Measurements from ENCODE around the gene RELL2.

RELL2 gene

DNA sequence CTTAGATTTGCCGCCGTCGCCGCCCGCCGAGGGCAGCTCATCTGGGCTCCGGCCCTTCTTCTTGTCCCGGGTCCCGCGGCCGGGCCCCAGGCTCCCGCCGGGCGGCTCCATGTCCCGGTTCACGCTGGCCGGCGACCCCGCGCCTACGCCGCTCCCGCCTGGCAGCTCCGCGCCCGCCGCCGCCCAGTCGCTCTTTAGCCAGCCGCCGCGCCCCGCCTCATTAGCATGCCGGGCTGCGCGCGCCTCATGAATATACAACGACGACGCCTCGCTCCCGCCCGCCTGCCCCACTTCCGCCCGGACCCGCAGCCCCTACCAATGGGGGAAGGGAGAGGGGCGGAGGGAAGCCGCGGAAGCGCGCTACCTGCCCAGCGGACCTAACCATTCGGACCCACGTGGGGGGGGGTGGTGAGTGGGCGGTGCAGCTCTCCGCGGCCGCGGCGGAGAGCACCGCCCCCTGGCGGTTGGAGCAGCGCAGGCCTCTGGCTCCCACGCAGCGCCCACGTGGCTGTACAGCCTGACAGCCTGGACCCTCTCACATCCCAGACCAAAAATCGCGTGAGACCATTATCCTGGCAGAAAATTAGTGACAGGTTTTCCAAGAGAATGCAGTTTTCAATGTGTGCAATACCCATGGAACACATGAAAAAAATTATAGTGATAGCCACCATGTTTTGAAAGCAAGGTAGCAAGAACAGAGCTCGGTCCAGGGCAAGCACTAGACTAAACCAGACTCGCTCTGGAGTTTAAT, 17.8 kb upstream of the RELL2 start, which contains the start of gene DIAPH1:
Gene DIAPH1, minus strand, starts transcription at position 197 of the 751 bp plus-strand sequence. Its CDS starts 86 bp downstream, at position 111.
- DNase-seq = peak; percentile 93 to 95

DNA sequence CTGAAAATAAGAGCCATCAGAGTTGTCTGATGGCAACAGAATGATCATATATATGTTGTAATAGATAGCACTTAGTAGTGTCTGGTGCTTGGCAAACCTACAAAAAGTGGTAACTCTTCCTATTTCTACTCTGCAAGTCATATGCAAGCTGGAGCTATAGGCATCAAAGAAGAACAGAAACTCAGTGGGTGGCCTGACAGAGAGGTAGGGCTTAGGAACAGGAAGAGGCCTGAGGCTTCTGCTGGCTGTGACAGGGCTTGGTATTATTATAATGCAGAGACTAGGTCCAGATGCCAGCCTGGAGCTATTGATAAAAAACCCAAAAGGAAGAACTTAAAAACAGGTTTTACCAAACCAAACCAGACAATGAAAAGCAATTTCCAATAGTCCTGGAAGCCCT, 13.6 kb upstream of the RELL2 start:
- no peak for DNase-seq

DNA sequence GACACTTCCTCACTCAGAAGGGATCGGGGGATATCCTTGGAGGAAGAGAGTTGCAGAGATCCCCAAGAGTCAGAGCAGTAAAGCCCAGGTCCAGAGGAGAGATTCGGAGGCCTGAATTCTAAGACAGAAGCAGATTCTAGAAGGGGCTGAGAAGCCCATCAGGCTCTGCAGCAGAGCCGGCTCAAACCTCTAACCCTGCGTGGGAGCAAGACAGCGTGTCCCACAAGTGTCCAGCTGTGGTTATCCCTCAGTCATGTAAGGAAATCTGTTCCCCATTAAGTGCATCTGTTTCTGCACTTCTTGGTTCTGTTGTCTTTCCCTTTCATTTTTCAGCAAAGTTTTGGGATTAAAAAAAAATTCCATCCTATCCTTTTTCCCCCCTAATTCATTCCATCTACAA, 13.2 kb upstream of the RELL2 start:
- DNase-seq = no peak

DNA sequence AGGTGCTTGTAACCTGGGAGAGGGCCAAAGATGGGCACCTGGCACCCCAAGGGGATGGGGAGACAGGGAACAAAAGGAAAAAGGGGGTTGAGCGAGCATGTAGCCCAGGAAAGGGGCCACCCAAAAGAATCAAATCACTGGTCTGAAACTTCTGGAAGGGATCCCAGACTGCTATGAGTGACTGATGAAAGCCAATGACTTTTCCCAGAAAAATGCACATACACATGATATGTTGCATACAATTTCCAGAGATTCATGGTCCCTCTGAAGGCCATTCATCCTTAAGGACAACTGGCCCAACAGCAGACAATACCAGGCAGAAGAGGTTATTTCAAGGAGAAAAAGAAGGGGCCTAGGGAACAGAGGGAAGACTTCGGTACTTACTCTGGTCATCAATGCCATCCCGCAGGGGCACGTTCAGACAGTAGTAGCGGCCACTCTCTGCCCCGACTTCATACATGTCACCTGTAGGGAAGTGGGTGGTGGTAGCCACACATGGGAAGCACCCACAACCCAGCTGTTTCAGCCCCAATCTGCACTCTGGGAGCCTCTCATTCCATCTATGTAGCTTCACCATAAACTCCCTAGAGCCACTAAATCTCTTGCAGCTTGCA, 8.5 kb upstream of the RELL2 start:
- no peak for DNase-seq

DNA sequence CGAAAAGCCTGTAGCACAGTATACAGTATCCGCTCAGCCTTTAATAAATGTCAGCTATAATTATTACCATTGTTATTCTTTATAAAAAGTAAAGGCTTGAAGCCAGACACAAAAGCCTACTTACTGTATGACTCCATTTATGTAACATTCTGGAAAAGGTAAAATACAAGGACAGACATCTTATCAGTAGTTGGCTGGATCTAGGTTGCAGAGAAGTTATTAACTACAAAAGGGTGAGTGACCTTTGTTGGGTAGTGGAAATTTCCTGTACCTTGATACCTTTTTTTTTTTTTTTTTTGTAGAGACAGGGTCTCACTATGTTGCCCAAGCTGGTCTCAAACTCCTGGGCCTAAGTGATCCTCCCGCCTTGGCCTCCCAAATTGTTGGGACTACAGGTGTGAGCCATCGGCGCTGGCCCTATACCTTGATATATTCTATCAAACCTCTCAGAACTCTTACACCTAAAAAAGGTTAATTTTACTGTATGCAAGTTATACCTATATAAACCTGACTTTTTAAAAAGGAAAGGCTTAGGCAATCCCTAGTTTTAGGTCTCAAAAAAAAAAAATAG, 6.1 kb upstream of the RELL2 start:
- no peak for DNase-seq

DNA sequence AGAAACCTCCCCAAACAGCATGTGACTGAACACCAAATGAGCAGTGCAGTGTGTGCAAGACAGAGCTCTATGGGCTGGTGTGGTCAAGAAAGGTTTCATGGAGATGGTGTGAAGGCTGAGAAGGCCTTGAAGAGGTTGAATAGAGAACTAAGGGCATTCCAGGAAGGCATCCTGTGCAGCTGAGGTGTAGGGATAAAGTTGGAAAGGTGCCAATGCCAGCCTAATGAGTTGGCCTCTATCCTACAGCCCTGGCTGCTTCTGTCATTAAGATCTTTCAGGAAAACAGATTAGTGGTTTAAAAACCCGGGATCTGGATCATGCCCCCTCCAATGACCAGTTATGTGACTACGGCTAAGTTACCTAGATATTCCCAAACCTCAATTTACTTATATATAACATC, 4.1 kb upstream of the RELL2 start:
- no peak for DNase-seq

DNA sequence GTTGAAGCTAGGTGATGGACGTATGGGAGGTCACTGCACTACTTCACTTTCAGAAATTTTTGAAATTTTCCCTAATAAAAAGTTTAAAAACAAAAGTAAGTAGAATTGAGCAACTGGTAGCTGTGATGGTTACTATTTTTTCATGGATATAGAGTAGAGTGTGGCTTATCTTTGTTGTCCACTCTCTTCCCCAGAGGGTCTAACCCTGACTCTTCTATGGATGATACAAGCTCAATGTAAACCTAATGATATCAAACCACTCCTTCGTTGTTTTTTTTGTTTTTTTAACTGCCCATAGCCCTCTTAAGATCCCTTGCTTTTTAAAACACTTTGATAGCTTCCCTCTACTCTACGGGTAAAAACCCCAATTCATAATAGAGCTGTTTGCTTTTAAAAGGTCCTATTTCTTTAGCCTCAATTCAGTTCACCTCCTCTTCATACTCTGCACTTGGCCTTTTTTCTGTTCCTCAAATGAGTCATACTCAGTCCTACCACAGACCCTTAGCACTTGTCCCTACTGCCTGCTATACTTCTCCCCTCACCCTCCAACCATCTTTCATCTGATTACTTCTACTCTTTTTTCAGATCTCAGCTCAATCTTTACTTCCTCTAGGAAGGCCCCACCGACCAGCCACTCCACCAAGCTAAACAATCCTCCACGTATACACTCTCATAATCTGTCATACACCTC, 2.8 kb upstream of the RELL2 start:
- DNase-seq = no peak

DNA sequence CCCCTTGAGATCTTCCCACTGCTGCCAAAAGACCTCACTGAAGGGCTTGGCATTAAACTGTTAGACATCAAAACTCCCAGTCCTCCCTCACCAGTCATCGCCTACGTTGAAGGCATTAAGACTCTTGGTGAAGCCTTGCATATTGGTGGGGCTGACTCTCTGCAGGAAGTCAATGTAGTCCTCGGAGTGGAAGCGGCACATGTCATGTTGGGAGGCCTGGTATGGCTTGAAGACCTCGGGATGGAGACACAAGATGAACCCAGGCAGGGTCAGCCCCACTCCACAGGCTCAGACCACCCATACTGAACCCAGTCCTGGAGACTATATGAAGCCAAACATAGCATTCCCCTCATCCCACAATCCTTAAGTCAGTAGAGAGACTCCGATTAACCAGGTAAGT, 2.1 kb upstream of the RELL2 start:
- DNase-seq = no peak

DNA sequence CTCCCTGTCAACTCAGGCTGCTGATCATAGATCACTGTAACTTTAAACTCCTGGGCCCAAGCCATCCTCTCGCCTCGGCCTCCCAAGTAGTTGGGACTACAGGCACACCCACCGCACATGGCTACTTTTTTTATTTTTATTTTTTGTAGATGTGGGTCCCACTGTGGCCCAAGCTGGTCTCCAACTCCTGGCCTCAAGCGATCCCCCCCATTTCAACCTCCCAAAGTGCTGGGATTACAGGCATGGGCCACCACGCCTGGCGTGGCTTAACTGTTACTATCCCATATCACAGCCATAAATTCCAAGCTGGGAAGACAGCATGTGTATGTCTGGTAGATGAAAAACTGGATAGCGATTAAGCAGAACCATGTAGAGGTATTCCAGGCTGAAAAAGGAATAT, 1.2 kb upstream of the RELL2 start:
- DNase-seq = no peak

DNA sequence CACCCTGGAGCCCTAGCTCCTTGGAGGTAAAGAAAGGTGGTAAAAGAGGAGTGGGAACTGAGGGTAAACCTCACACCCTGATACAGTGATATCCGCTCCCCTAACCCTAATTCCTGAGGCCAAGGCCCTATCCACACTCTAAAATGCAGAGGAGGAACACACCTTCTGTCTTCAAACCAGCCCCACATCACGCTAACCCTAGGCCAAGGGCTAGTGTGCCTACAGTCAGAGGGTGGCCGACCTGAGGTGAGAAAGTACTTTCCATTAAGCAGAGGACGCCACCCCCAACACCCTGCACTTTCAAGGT, 738 bp upstream of the RELL2 start:
- DNase-seq = no peak

DNA sequence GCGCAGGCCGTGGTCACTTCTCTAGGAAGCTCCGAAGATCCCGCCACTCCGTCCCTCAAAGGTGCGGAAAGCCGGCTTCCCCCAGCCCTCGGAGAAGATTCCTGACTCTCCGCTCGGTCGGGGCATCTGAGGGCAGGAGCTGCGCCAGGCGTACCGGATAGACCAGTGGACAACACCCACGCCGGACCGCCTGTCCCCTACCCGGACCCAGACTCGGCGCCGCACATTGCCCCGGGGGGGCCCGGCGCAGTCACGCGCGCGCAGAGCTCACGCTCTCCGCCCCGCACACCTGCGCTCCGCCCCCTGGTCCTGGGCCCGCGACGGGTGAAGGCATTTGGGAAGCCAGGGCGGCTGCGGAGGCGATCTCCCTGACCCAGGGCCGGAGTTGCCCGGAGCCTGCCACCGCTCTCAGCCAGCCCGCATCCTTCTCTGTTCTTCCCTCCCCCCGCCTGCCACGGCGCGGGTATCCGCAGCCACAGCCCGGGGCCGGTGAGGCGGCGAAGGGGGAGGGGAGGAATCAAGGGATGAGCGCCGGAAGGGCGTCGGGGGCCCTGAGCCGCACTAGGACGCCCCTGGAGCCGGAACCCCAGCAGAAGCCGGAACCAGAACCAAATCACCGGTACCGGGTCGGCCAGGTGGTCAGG, 448 bp downstream of the RELL2 start:
- peak in 1 of 2 experiments; percentile 20 for DNase-seq

DNA sequence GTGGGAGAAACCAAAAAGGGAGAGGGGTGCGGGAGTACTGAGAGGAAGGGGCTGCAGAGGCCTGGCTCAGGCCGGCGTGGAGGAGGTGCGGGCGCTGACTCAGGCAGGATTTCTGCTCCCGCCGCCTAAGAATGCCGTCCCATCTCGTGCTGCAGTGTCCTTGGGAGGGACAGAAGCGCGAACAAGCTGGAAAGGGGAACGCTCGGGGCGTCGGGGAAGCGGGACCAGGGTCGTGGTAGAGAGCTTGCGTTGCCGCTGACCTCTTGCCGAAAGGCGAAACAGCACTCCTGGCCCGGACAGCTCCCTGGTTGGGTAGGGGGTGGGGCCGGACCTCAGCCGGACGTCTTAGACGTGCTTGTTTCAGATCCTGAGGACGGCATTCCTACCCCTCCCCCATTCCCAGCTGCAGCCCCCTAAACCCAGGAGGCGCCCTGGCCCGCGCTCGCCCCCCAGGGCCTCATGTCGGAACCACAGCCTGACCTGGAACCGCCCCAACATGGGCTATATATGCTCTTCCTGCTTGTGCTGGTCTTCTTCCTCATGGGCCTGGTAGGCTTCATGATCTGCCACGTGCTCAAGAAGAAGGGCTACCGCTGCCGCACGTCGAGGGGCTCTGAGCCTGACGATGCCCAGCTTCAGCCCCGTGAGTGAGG, 1.1 kb downstream of the RELL2 start:
- DNase-seq = peak; percentile 26 to 54

DNA sequence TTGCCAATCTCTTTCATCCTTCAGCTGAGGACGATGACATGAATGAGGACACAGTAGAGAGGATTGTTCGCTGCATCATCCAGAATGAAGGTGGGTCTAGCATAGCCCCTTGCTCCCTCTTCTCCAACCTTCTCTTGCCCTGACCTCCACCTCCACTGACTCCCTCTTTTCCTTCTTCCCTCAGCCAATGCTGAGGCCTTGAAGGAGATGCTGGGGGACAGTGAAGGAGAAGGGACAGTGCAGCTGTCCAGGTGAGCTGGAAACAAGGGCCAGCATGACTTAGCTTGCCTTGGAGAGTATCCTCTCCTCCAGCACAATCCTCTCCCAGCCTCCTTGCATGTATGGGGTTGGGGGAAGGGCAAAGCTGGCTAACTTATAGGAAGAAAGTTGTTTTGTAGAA, 2.0 kb downstream of the RELL2 start:
- no peak for DNase-seq

DNA sequence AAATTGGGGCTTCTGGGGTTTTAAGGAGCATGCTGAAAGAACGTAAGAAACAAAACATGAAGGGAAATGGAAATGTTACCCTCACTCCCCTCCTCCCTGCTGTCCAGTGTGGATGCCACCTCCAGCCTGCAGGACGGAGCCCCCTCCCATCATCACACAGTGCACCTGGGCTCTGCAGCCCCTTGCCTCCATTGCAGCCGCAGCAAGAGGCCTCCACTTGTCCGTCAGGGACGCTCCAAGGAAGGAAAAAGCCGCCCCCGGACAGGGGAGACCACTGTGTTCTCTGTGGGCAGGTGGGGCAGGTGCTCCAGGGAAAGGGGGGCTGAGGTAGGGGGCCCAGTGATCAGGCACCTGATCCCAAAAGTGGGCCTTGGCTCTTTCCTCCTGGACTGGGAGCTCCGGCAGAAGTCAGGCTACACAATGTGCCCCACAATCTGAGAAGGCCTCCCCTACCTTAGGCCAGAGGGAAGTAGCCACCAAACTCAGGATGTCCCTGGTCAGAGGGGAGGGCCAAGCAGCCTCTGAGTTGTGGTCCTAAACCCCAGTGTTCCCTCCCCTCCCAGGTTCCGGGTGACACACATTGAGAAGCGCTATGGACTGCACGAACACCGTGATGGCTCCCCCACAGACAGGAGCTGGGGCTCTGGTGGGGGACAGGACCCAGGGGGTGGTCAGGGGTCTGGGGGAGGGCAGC, 2.7 kb downstream of the RELL2 start:
- DNase-seq = no peak

DNA sequence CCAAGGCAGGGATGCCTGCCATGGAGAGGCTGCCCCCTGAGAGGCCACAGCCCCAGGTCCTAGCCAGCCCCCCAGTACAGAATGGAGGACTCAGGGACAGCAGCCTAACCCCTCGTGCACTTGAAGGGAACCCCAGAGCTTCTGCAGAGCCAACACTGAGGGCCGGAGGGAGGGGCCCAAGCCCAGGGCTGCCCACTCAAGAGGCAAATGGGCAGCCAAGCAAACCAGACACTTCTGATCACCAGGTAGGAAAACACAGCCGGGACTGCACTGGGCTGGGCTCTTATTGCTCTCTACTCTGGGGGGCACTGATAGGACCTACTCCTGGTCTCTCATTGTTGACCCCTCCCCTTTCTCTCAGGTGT, 3.2 kb downstream of the RELL2 start:
- no peak for DNase-seq

DNA sequence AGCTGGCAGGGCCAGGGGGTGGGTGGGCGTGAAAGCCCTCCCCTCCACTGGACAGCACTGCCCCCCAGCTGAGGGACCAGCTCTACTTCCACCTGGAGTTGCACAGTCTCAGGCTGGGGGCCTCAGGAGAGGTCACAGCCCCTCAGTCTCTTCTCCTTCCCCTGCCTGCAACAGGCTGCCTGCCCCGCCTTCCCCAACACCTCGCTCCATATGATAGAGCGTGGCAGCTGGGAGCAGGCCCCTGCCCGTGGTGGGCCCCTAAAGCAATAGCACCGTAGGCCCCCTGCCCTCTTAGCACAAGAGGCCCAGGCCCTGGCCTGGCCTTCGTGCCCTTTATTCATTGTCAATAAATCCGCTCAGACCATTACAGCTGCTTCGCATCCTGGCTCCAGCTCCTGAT, 3.9 kb downstream of the RELL2 start:
- no peak for DNase-seq

DNA sequence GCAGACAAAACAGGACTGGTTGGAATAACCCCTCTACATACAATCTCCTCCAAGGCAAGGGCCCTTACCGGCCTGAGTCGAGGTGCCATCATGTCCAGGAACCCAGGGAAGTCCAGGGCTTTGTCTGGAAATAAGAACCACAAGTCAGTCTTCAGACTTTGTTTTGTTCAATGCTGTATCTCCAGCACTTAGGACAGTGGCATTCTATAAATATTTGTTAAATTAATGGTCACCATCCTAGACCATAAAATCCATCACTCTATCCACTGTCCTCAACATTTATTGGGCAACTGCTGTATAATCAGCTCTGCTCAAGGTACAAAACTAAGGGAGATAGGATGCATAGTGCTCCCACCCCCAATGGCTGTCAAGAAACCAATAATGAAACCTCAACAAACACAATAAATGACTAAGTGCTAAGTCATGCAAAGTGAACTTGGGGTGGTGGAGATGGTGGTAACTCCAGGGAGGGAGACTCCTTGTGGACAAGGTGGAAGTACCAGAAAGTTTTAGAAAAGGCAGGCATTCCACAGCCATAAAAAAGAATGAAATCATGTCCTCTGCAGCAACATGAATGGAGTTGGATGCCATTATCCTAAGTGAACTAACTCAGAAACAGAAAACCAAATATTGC, 5.0 kb downstream of the RELL2 start:
- no peak for DNase-seq

DNA sequence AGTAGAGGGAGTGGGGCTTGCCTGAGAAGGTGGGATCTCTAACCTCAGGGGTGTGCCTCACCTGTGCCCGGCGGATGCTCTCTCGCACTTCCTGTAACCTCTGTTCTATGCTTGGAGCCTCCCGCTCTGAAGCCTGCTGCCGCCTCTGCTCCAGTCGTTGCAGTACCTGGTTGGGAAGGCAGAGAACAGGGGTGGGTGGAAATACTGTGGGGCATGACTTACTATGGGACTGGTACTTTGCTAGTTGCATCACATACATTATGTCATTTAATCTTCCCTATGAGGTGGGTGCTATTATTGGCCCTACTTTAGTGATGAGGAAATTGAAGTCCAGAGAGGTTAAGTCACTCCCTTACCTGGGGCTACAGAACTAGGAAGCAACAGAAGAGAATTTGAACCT, 9.2 kb downstream of the RELL2 start:
- DNase-seq = no peak

DNA sequence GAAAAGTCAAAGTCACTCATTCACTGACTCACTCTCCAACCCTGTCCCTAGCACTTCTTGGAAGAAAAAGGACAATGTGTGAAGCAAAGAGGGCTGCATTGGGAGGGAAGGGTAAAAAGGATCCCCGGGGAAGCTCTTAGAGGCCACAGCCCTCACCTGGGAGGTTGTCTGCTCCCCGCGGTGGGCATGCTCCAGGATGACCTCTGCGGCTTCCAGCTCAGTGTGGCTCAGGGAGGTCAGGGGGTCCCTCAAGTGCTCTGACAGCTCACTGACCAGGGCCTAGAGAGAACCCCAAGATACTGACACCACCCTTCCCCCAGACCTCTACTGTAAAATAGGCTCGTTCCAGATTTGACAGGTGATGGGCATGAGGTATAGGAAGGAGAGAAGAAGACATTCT, 10.4 kb downstream of the RELL2 start:
- DNase-seq = no peak

DNA sequence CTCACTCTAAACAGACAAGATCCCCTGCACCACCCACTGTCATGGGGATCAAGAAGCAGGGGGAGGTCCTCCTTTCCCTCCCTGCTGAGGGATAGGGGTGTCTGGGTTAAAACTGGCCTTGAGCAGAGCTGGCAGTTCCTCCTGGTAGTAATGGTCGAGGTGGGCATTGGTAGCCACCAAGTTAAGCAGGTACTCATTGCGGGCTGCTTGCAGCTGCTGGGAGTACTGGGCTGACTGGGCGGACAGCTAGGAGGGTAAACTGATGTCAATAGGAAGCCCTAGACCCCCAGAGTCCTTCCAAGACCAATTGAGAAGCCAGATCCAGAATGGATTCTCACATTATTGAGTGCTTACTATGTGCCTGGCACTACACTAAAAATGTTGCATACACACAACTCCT, 11.1 kb downstream of the RELL2 start:
- no peak for DNase-seq

DNA sequence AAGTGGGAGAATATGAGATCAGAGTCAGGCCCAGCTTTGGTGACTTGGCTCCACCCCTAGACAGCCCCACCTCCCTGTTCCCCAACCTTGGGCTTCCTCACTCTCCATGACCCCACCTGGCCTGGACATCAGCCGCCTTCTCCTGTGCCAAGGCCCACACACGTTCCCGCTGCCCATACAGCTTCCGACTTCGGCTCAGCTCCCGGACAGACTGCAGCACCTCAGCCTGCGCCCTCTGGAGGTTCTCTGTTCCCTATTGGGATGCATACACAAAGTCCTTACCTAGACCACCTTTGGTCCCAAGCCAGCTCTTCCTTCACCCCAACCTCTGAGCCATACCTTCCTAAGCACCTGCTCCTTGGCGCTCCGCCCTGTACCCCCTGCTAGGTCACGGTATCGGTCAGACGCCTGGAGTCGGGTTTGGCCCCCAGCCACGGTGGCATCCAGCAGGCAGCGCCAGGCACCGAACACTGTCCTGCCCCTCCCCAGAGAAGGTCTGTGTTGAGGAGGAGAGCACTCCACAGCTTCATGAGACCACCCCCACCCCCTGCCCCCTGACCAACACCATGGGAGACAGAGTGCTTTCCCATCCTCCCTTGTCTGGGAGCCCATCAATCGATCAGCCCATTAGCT, 12.4 kb downstream of the RELL2 start:
- no peak for DNase-seq
